Left ventricle myocardium inferior (tissue), 1 donor: Measurements from ENCODE around the gene CCDC40. TPM values are rescaled to one million over a fixed set of nuclear protein-coding genes. Genes with fewer than 3 reads are reported as not detected.
A peak's percentile ranks its signal among the peaks of the same experiment; 100 is the strongest.

Source experiments
- DNase-seq: peaks from one replicate; pipeline ENCODE4 v3.0.0-alpha.2; 2020
- H3K27ac ChIP-seq: fragments of 200-600 bp; replicated peaks from 2 replicates; pipeline ENCODE4 v1.8.0; 2021
- H3K27me3 ChIP-seq: fragments of 200-600 bp; 2 replicates; pipeline ENCODE4 v1.8.0; 2021; ENCODE audit warnings: low read depth
- H3K36me3 ChIP-seq: fragments of 200-600 bp; 2 replicates; pipeline ENCODE4 v1.8.0; 2021
- H3K4me1 ChIP-seq: fragments of 200-600 bp; 2 replicates; pipeline ENCODE4 v1.8.0; 2021
- H3K4me3 ChIP-seq: fragments of 200-600 bp; 2 replicates; pipeline ENCODE4 v1.8.0; 2021; ENCODE audit warnings: mild to moderate bottlenecking, moderate library complexity
- H3K9me3 ChIP-seq: fragments of 200-600 bp; replicated peaks from 2 replicates; pipeline ENCODE4 v1.8.0; 2021
- CTCF ChIP-seq: fragments of 200-600 bp; IDR thresholded peaks from 2 replicates; pipeline ENCODE4 v1.8.0; 2021; ENCODE audit warnings: antibody characterized with exemption, mild to moderate bottlenecking, borderline replicate concordance
- intact Hi-C: fragments of 100-400 bp; cut with micrococcal nuclease; formaldehyde crosslinking; loops from one replicate; pipeline ENCODE4 v1.11.0; 2022
- total RNA-seq: library from RNA; stranded (reverse); fragmentation: NEBNext Ultra II Directional; extraction: Animal tissue kit (Norgen Biotek cat#: 25700); gene quantifications from one replicate; pipeline ENCODE4 v1.2.1, GENCODE V29; 2021
- donor health status: DM: no; HTN: yes; CAD: no; lungs with severe emphysema.

Gene CCDC40
- total RNA-seq, 1 donor from 2014 or later = 7.7 TPM

- Histone ChIP-seq H3K27me3 (no peaks in the 10 kb centered on the region), H3K36me3 (no peaks in the 10 kb centered on the region), H3K4me3 (no peak overlapping the region), H3K9me3 (no peaks in the 10 kb centered on the region), H3K27ac (no peak overlapping the region), H3K4me1 (peaks cover 6% of the 10 kb centered on the region)
- no peak for TF ChIP-seq CTCF
- DNase-seq = no peak
- intact Hi-C loops = no loop called here
Observed at GRCh38 chr17:80080081-80080480, 43.6 kb downstream of the CCDC40 start.

GRCh38 chr17:80081596-80081995 is 45.2 kb downstream of the CCDC40 start:
- no peak for DNase-seq
- Histone ChIP-seq H3K27ac (no peak overlapping the region), H3K4me1 (peaks cover 6% of the 10 kb centered on the region), H3K27me3 (no peaks in the 10 kb centered on the region), H3K36me3 (no peaks in the 10 kb centered on the region), H3K4me3 (no peak overlapping the region), H3K9me3 (no peaks in the 10 kb centered on the region)
- intact Hi-C loops = no loop called here
- TF ChIP-seq CTCF = no peak

GRCh38 chr17:80082403-80083135 is 46.1 kb downstream of the CCDC40 start:
- H3K36me3 ChIP-seq = no peaks in the 10 kb centered on the region
- no peak for DNase-seq
- H3K27me3 ChIP-seq = no peaks in the 10 kb centered on the region
- TF ChIP-seq CTCF = peak; percentile 81
- H3K9me3 ChIP-seq = no peaks in the 10 kb centered on the region
- peak overlapping the region; percentile 30 for H3K4me3 ChIP-seq
- intact Hi-C loops = no loop called here
- peaks cover 6% of the 10 kb centered on the region for H3K4me1 ChIP-seq
- no peak overlapping the region for H3K27ac ChIP-seq

- TF ChIP-seq CTCF = no peak
- Histone ChIP-seq H3K27me3 (no peaks in the 10 kb centered on the region), H3K36me3 (no peaks in the 10 kb centered on the region), H3K9me3 (no peaks in the 10 kb centered on the region), H3K4me1 (peaks cover 6% of the 10 kb centered on the region), H3K4me3 (no peak overlapping the region), H3K27ac (no peak overlapping the region)
- no peak for DNase-seq
- intact Hi-C loops = no loop called here
Observed at GRCh38 chr17:80083136-80083661, 46.8 kb downstream of the CCDC40 start.

GRCh38 chr17:80084773-80085172 is 48.3 kb downstream of the CCDC40 start:
- DNase-seq = no peak
- no peak for TF ChIP-seq CTCF
- Histone ChIP-seq H3K9me3 (no peaks in the 10 kb centered on the region), H3K36me3 (no peaks in the 10 kb centered on the region), H3K27me3 (no peaks in the 10 kb centered on the region), H3K27ac (no peak overlapping the region), H3K4me3 (no peak overlapping the region), H3K4me1 (peaks cover 6% of the 10 kb centered on the region)
- intact Hi-C loops = no loop called here
